GM12865 (cell line): ENCODE measurements around the gene CDC16.

Experiments
- DNase-seq: peaks from one replicate; pipeline ENCODE4 v3.0.0; 2010; ENCODE audit warnings: low read depth
- H3K4me3 ChIP-seq: 2 replicates; pipeline ENCODE4 v1.5.1; 2011; ENCODE audit warnings: mild to moderate bottlenecking, low read depth, low read length, control low read depth
- TF ChIP-seq, protein P1 (sequence below): IDR thresholded peaks from 2 replicates; pipeline ENCODE4 v1.5.1; 2011; ENCODE audit warnings: low read length, control low read depth, low read depth, inconsistent platforms; ENCODE audit not compliant: insufficient read depth; ENCODE audit errors: missing control alignments

The CDC16 gene

DNA sequence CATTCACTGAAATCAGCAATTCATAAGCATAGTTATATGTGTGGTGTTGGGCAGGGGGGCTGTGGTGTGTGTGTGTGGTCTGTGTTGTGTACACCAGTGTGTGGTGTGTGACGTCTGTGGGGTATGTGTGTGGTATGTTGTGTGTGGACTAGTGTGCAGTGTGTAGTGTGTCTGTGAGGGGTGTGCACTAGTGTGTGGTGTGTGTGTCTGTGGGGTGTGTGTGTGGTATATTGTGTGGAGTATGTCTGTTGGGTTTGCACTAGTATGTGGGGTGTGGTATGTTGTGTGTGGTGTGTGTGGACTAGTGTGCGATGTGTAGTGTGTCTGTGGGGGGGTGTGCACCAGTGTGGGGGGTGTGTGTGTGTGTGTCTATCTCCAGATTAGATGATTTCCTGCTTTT, 7.2 kb upstream of the CDC16 start:
- no peak for DNase-seq

DNA sequence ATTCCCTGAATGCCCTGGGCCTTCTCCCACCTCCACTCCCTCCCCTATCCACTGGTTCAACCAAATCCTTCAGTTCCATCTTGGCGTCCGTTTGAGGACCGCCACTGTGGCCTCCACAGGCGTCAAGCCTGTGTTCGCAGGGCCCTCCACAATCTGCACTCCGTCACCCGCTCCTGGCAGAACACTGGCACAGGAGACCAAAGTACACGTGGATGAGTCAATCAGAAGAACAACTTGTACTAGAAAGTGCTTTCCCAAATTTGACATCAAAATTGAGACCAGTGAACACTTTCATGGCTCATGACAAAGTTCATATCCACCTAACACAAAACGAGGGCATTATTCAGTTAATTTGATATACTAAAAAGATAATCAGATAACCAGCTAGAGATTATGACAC, 6.5 kb upstream of the CDC16 start:
- DNase-seq = no peak
- TF ChIP-seq, protein P1, sequence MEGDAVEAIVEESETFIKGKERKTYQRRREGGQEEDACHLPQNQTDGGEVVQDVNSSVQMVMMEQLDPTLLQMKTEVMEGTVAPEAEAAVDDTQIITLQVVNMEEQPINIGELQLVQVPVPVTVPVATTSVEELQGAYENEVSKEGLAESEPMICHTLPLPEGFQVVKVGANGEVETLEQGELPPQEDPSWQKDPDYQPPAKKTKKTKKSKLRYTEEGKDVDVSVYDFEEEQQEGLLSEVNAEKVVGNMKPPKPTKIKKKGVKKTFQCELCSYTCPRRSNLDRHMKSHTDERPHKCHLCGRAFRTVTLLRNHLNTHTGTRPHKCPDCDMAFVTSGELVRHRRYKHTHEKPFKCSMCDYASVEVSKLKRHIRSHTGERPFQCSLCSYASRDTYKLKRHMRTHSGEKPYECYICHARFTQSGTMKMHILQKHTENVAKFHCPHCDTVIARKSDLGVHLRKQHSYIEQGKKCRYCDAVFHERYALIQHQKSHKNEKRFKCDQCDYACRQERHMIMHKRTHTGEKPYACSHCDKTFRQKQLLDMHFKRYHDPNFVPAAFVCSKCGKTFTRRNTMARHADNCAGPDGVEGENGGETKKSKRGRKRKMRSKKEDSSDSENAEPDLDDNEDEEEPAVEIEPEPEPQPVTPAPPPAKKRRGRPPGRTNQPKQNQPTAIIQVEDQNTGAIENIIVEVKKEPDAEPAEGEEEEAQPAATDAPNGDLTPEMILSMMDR = no peak

More for the DNA sequence above, 7.2 kb upstream of the CDC16 start:
- TF ChIP-seq, protein P1 = no peak
- no peak overlapping the region for H3K4me3 ChIP-seq

DNA sequence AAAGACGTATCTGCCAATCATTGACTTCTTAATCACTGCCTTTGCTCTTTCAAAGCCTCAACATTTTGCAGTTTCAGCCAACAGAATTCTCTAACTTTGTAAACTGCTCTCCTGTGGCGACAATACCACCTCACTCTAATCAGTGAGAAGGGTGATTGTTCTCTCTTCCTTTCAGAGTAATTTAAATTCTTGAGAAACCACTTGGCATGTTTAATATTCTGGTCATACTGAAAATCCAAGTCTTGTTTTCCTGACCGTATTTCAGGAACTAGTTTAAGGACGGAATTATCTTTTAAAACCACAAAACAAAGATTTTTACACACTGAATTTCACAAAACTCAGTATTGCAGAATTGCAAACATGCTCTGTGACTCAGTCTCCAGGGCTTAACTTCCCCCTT, 5.2 kb upstream of the CDC16 start:
- no peak overlapping the region for H3K4me3 ChIP-seq
- TF ChIP-seq, protein P1 = no peak
- no peak for DNase-seq

More for the DNA sequence above, 6.5 kb upstream of the CDC16 start:
- H3K4me3 ChIP-seq = no peak overlapping the region

DNA sequence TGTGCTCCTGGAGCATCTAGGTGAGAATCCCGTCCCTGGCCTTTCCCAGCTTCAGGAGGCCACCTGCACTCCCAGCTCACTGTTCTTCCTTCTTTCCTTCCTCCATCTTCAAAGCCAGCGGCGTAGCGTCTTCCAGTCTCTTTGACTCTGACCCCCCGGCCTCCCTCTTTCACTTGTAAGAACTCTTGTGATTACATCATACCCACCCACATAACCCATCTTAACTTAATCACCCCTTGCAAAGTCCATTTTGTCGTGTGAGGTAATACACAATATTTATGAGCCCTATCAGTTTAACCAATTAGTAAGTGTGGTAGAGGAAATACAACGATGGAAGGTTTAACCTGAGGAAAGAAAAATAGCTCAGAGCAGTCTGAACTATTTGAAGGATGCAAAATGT, 4.6 kb upstream of the CDC16 start:
- TF ChIP-seq, protein P1 = no peak
- no peak overlapping the region for H3K4me3 ChIP-seq
- DNase-seq = no peak

DNA sequence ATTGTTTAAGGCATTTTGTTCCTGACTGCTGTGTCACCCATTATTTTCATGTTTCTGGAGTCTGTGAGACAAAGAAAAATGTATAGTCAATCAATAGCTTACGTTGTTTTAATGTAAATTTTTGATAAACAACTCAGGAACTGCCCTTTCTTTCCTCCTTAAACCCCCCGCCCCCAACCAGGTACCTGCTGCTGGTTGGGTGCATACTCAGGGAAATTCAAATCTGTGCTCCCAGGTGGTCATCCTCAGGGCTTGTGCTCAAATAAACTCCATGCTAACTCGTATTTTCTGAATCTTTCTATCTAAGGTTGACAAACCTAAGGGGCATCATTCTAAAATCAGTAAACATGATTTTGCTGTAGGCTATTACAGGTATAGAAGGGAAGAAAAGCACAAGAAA, 4.1 kb upstream of the CDC16 start:
- no peak overlapping the region for H3K4me3 ChIP-seq
- TF ChIP-seq, protein P1 = no peak
- no peak for DNase-seq

DNA sequence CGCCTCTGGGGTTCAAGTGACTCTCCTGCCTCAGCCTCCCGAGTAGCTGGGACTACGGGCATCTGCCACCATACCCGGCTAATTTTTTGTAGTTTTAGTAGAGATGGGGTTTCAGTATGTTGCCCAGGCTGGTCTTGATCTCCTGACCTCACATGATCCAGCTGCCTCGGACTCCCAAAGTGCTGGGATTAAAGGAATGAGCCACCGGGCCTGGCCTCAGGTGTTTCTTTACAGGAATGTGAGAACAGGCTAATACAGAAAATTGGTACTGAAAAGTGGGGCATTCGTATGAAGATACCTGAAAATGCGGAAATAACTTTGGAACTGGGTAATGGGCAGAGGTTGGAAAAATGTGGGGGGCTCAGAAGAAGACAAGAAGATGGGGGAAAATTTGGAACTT, 2.8 kb upstream of the CDC16 start:
- no peak overlapping the region for H3K4me3 ChIP-seq
- DNase-seq = no peak
- TF ChIP-seq, protein P1 = no peak

DNA sequence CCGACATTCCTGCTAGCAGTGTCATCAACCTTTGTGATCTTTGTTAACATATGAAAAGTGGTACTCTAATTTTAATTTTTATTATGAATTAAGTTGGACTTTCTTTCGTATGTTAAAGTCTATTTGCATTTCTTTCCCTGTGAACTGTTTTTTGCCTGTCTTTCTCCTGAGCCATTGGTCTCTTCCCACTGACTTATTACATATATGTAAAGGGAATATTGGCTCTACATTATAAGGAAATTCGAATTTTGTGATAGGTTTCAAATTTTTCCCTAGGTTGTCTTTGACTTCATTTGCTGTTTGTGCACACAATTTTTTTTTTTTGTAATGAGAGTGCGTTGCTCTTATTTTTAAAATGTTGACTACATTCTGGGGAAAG, 442 bp upstream of the CDC16 start:
- no peak for DNase-seq
- TF ChIP-seq, protein P1 = no peak
- H3K4me3 ChIP-seq = peak overlapping the region; percentile 77
